ENCODE measurements around the gene PTRHD1. TPM values are rescaled to one million over a fixed set of nuclear protein-coding genes. Genes with fewer than 3 reads are reported as not detected.
A peak's percentile ranks its signal among the peaks of the same experiment; 100 is the strongest.

Gene PTRHD1
- total RNA-seq, 1 donor from 2014 or later, result 36.0 TPM

- Mint-ChIP-seq H3K36me3 (ENCODE audit: low read depth, unreplicated experiment) (peaks cover 24% of the 10 kb centered on the region), H3K27me3 (ENCODE audit: unreplicated experiment) (peaks cover 17% of the 10 kb centered on the region), H3K27ac (ENCODE audit: unreplicated experiment) (no peak overlapping the region), H3K9me3 (ENCODE audit: unreplicated experiment) (no peaks in the 10 kb centered on the region), H3K4me1 (ENCODE audit: unreplicated experiment) (peaks cover 21% of the 10 kb centered on the region), H3K4me3 (ENCODE audit: unreplicated experiment) (no peak overlapping the region)
- peak; percentile 86 for TF ChIP-seq CTCF (IDR thresholded peaks at IDR 0.05; ENCODE audit: unreplicated experiment)
- peak; percentile 74 for DNase-seq (ENCODE audit: low spot score)
Measured at GRCh38 chr2:24827321-24828237, 34.4 kb upstream of the PTRHD1 start.

- Mint-ChIP-seq H3K9me3 (ENCODE audit: unreplicated experiment) (no peaks in the 10 kb centered on the region), H3K4me1 (ENCODE audit: unreplicated experiment) (peaks cover 24% of the 10 kb centered on the region), H3K4me3 (ENCODE audit: unreplicated experiment) (peak overlapping the region; percentile 42), H3K27me3 (ENCODE audit: unreplicated experiment) (peaks cover 14% of the 10 kb centered on the region), H3K27ac (ENCODE audit: unreplicated experiment) (no peak overlapping the region), H3K36me3 (ENCODE audit: low read depth, unreplicated experiment) (peaks cover 30% of the 10 kb centered on the region)
- DNase-seq (ENCODE audit: low spot score), result no peak
- TF ChIP-seq CTCF (IDR thresholded peaks at IDR 0.05; ENCODE audit: unreplicated experiment), result no peak
Measured at GRCh38 chr2:24826773-24827145, 33.6 kb upstream of the PTRHD1 start.

- Mint-ChIP-seq H3K9me3 (ENCODE audit: unreplicated experiment) (no peaks in the 10 kb centered on the region), H3K36me3 (ENCODE audit: low read depth, unreplicated experiment) (peaks cover 32% of the 10 kb centered on the region), H3K27ac (ENCODE audit: unreplicated experiment) (peak overlapping the region; percentile 90), H3K27me3 (ENCODE audit: unreplicated experiment) (peaks cover 10% of the 10 kb centered on the region), H3K4me3 (ENCODE audit: unreplicated experiment) (no peak overlapping the region), H3K4me1 (ENCODE audit: unreplicated experiment) (peaks cover 24% of the 10 kb centered on the region)
- no peak for DNase-seq (ENCODE audit: low spot score)
- no peak for TF ChIP-seq CTCF (IDR thresholded peaks at IDR 0.05; ENCODE audit: unreplicated experiment)
Measured at GRCh38 chr2:24825883-24826772, 32.9 kb upstream of the PTRHD1 start.

GRCh38 chr2:24824966-24825882, 32.0 kb upstream of the PTRHD1 start:
- peaks cover 7% of the 10 kb centered on the region for H3K27me3 Mint-ChIP-seq (ENCODE audit: unreplicated experiment)
- DNase-seq (ENCODE audit: low spot score), result no peak
- peaks cover 24% of the 10 kb centered on the region for H3K4me1 Mint-ChIP-seq (ENCODE audit: unreplicated experiment)
- H3K9me3 Mint-ChIP-seq (ENCODE audit: unreplicated experiment), result no peaks in the 10 kb centered on the region
- peak overlapping the region; percentile 77 for H3K27ac Mint-ChIP-seq (ENCODE audit: unreplicated experiment)
- TF ChIP-seq CTCF (IDR thresholded peaks at IDR 0.05; ENCODE audit: unreplicated experiment), result peak; percentile 55
- no peak overlapping the region for H3K4me3 Mint-ChIP-seq (ENCODE audit: unreplicated experiment)
- H3K36me3 Mint-ChIP-seq (ENCODE audit: low read depth, unreplicated experiment), result peaks cover 36% of the 10 kb centered on the region

Data from endothelial cell (in vitro differentiated cells).